ENCODE results near the gene FAM50A. TPM values are rescaled to one million over a fixed set of nuclear protein-coding genes. Genes with fewer than 3 reads are reported as not detected.

Gene FAM50A
- total and polyA plus RNA-seq, 2 of the 4 experiments (the other 2 are of a cell fraction) = 46.4 to 119 TPM

GRCh38 chrX:154488336-154489075 is 44.6 kb downstream of the FAM50A start:
- Histone ChIP-seq H3K9ac (ENCODE audit: low read depth, low read length) (no peak overlapping the region), H2BK120ac (ENCODE audit: low read depth, low read length) (no peak overlapping the region), H3K36me3 (ENCODE audit: control insufficient read depth, insufficient read depth, low read length) (peaks cover 16% of the 10 kb centered on the region; the same call in 1 of the 2 replicates), H2AK5ac (ENCODE audit: low read depth, low read length) (no peak overlapping the region; the same call in 1 of the 2 replicates), H2BK20ac (ENCODE audit: low read depth, low read length) (no peak overlapping the region), H3K27ac (ENCODE audit: insufficient read depth, low read length) (no peak overlapping the region), H3K4me1 (ENCODE audit: control insufficient read depth, insufficient read depth, low read length) (peaks cover 4% of the 10 kb centered on the region; the same call in 1 of the 2 replicates), H2BK15ac (ENCODE audit: low read depth, low read length) (no peak overlapping the region), H3K4ac (ENCODE audit: low read depth, low read length) (no peak overlapping the region), H3K14ac (replicated peaks; ENCODE audit: low read depth, low read length) (no peak overlapping the region), H4K20me1 (ENCODE audit: insufficient read depth, low read length) (peaks cover 4% of the 10 kb centered on the region; the same call in 1 of the 2 replicates), H3K27me3 (ENCODE audit: control insufficient read depth, insufficient read depth, low read length) (no peaks in the 10 kb centered on the region), H3K23ac (ENCODE audit: low read depth, low read length) (no peak overlapping the region), H3K4me3 (ENCODE audit: insufficient read depth, low read depth, low read length) (no peak overlapping the region), H4K91ac (ENCODE audit: insufficient read depth, low read depth, low read length) (no peak overlapping the region), H4K5ac (ENCODE audit: low read depth, low read length) (no peak overlapping the region), H3K9me3 (ENCODE audit: control insufficient read depth, insufficient read depth, low read length) (no peaks in the 10 kb centered on the region), H3K56ac (ENCODE audit: extremely low read depth, insufficient read depth, low read length) (no peak overlapping the region), H2AK9ac (replicated peaks; ENCODE audit: low read depth, low read length, poor library complexity) (no peak overlapping the region), H3K9me1 (ENCODE audit: insufficient read depth, low read length) (peaks cover 8% of the 10 kb centered on the region; the same call in 1 of the 2 replicates), H3K79me1 (ENCODE audit: low read depth in 1 of 2, low read length in 2 of 2) (peaks cover 3 to 38% of the 10 kb centered on the region in 2 experiments; a peak in 3 of 4 replicates), H3K18ac (ENCODE audit: low read depth, low read length) (no peak overlapping the region), H2BK5ac (ENCODE audit: low read depth, low read length, poor library complexity, severe bottlenecking) (no peak overlapping the region), H3K4me2 (ENCODE audit: low read depth, low read length) (no peak overlapping the region), H4K8ac (ENCODE audit: low read depth in 2 of 2, low read length in 2 of 2) (no peak overlapping the region), H2AFZ (replicated peaks; ENCODE audit: low read length, poor library complexity) (no peak overlapping the region)
- DNase-seq (no peak), ATAC-seq (ENCODE audit: low read depth) (no peak)
- WGBS, 2 experiments (ENCODE audit: extremely low coverage in 2 of 2, insufficient read length in 1 of 2) = 90% methylated on average over 7 of the region's 20 CpGs; no CpG with 5 or more reads in 1 of the 2 experiments
- dilution Hi-C loops (cut with HindIII; ENCODE audit: low sequenced_read_pairs, unreplicated experiment) = no loop called here
- in situ Hi-C loops (cut with MboI; ENCODE audit: low sequenced_read_pairs) = no loop called here
- BruUV-seq (replicated peaks) = no TSS peak
- ChIA-PET POLR2A (ENCODE audit: unreplicated experiment) (interaction anchor here (0.5 kb wide), 1 partner anchor 25 kb away, joined by 5 read pairs; no protein-coding TSS in a partner anchor), CTCF (no interaction called here)
- intact Hi-C loops (cut with micrococcal nuclease) = no loop called here
- TF ChIP-seq, protein P1, sequence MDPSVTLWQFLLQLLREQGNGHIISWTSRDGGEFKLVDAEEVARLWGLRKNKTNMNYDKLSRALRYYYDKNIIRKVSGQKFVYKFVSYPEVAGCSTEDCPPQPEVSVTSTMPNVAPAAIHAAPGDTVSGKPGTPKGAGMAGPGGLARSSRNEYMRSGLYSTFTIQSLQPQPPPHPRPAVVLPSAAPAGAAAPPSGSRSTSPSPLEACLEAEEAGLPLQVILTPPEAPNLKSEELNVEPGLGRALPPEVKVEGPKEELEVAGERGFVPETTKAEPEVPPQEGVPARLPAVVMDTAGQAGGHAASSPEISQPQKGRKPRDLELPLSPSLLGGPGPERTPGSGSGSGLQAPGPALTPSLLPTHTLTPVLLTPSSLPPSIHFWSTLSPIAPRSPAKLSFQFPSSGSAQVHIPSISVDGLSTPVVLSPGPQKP (IDR thresholded peaks at IDR 0.05; ENCODE audit: borderline replicate concordance, low read depth, low read length) = no peak
- TF ChIP-seq FOS (IDR thresholded peaks at IDR 0.05; ENCODE audit: low read depth, low read length) = no peak
- TF ChIP-seq RCOR1 (IDR thresholded peaks at IDR 0.05; ENCODE audit: insufficient replicate concordance, low read length) = no peak
- TF ChIP-seq CTCF (conservative IDR thresholded peaks at IDR 0.05; ENCODE audit: low read depth, low read length) = no peak
